H9 (cell line): ENCODE measurements around the gene CSTF3. TPM values are rescaled to one million over a fixed set of nuclear protein-coding genes. Genes with fewer than 3 reads are reported as not detected.

ENCODE experiments used
- DNase-seq: peaks from one replicate; pipeline ENCODE4 v3.0.0-alpha.2; 2017
- H2AFZ ChIP-seq: one replicate; pipeline ENCODE4 v1.6.1; 2013; ENCODE audit warnings: mild to moderate bottlenecking, low read length, control low read depth, moderate library complexity
- H2AK5ac ChIP-seq: 2 replicates; pipeline ENCODE4 v1.6.1; 2013; ENCODE audit warnings: low read length, control low read depth, mixed read lengths; ENCODE audit not compliant: insufficient read length
- H2BK120ac ChIP-seq: one replicate; pipeline ENCODE4 v1.6.1; 2013; ENCODE audit warnings: low read depth, mild to moderate bottlenecking, low read length, control low read depth, inconsistent platforms; ENCODE audit not compliant: poor library complexity, severe bottlenecking
- H2BK12ac ChIP-seq: 2 replicates; pipeline ENCODE4 v1.6.1; 2013; ENCODE audit warnings: low read length, control low read depth, mixed read lengths, low read depth; ENCODE audit not compliant: insufficient read length
- H2BK15ac ChIP-seq: 2 replicates; pipeline ENCODE4 v1.6.1; 2013; ENCODE audit warnings: low read depth, low read length, control low read depth
- H2BK20ac ChIP-seq: one replicate; pipeline ENCODE4 v1.6.1; 2013; ENCODE audit warnings: low read depth, mild to moderate bottlenecking, low read length, control low read depth, inconsistent platforms; ENCODE audit not compliant: poor library complexity, severe bottlenecking
- H2BK5ac ChIP-seq: 2 replicates; pipeline ENCODE4 v1.6.1; 2013; ENCODE audit warnings: low read length, control low read depth, mixed read lengths; ENCODE audit not compliant: insufficient read length
- H3K14ac ChIP-seq: 2 replicates; pipeline ENCODE4 v1.6.1; 2013; ENCODE audit warnings: low read length, control low read depth; ENCODE audit not compliant: insufficient read depth
- H3K18ac ChIP-seq: 2 replicates; pipeline ENCODE4 v1.6.1; 2013; ENCODE audit warnings: low read depth, mild to moderate bottlenecking, mixed read lengths, low read length, control low read depth; ENCODE audit not compliant: insufficient read length
- H3K23ac ChIP-seq: 2 replicates; pipeline ENCODE4 v1.6.1; 2013; ENCODE audit warnings: low read length, control low read depth, mixed read lengths, low read depth; ENCODE audit not compliant: insufficient read length
- H3K23me2 ChIP-seq: 2 replicates; pipeline ENCODE4 v1.6.1; 2013; ENCODE audit warnings: low read depth, mild to moderate bottlenecking, mixed read lengths, low read length, control low read depth; ENCODE audit not compliant: insufficient read length, poor library complexity, severe bottlenecking
- H3K27ac ChIP-seq: 2 replicates; pipeline ENCODE4 v1.5.1; 2013; ENCODE audit warnings: low read length, control low read depth, mixed read lengths, low read depth; ENCODE audit not compliant: insufficient read length
- H3K27me3 ChIP-seq: 2 replicates; pipeline ENCODE4 v1.6.1; 2013; ENCODE audit warnings: low read length, control low read depth, inconsistent platforms; ENCODE audit not compliant: insufficient read depth
- H3K4ac ChIP-seq: 2 replicates; pipeline ENCODE4 v1.6.1; 2013; ENCODE audit warnings: low read depth, mild to moderate bottlenecking, control low read depth, inconsistent platforms, low read length, moderate library complexity
- H3K4me1 ChIP-seq: 2 replicates; pipeline ENCODE4 v1.6.1; 2013; ENCODE audit warnings: low read length, control low read depth, inconsistent platforms; ENCODE audit not compliant: insufficient read depth
- H3K4me2 ChIP-seq: 2 replicates; pipeline ENCODE4 v1.6.1; 2013; ENCODE audit warnings: low read length, control low read depth, mixed read lengths; ENCODE audit not compliant: insufficient read length, insufficient read depth
- H3K56ac ChIP-seq: 2 replicates; pipeline ENCODE4 v1.6.1; 2013; ENCODE audit warnings: low read depth, mild to moderate bottlenecking, mixed read lengths, low read length, control low read depth; ENCODE audit not compliant: insufficient read length
- H3K79me1 ChIP-seq: 2 replicates; pipeline ENCODE4 v1.6.1; 2013; ENCODE audit warnings: low read depth, mild to moderate bottlenecking, moderate library complexity, low read length, control low read depth, inconsistent platforms; ENCODE audit not compliant: insufficient read depth, poor library complexity, severe bottlenecking
- H3K79me2 ChIP-seq: 2 replicates; pipeline ENCODE4 v1.6.1; 2013; ENCODE audit warnings: low read length, control low read depth, inconsistent platforms; ENCODE audit not compliant: insufficient read depth
- H3K9ac ChIP-seq: 2 replicates; pipeline ENCODE4 v1.6.1; 2013; ENCODE audit warnings: low read length, control low read depth, mixed read lengths; ENCODE audit not compliant: insufficient read length; ENCODE audit errors: extremely low read depth
- H3K9me3 ChIP-seq: one replicate; pipeline ENCODE4 v1.6.1; 2013; ENCODE audit warnings: low read depth, low read length, inconsistent platforms; ENCODE audit not compliant: control insufficient read depth
- H3T11ph ChIP-seq: one replicate; pipeline ENCODE4 v1.6.1; 2013; ENCODE audit warnings: mild to moderate bottlenecking, low read length, control low read depth, inconsistent platforms
- H4K20me1 ChIP-seq: one replicate; pipeline ENCODE4 v1.6.1; 2013; ENCODE audit not compliant: control insufficient read depth, insufficient read length, insufficient read depth
- H4K5ac ChIP-seq: 2 replicates; pipeline ENCODE4 v1.6.1; 2013; ENCODE audit warnings: low read depth, mild to moderate bottlenecking, mixed read lengths, low read length, control low read depth; ENCODE audit not compliant: insufficient read length
- H4K8ac ChIP-seq: replicated peaks from 2 replicates; pipeline ENCODE4 v1.6.1; 2013; ENCODE audit warnings: low read length, control low read depth, mixed read lengths, low read depth; ENCODE audit not compliant: insufficient read length
- H4K91ac ChIP-seq: 2 replicates; pipeline ENCODE4 v1.6.1; 2013; ENCODE audit warnings: low read depth, mild to moderate bottlenecking, moderate library complexity, mixed read lengths, low read length, control low read depth; ENCODE audit not compliant: insufficient read length
- H3K27ac Mint-ChIP-seq, 3 experiments: 2 replicates in 2 of 3; 3 replicates in 1 of 3; pipeline ENCODE4 v1.8.0; 2020 to 2021; ENCODE audit warnings: mixed read lengths in 3 of 3, mild to moderate bottlenecking in 1 of 3, moderate library complexity in 1 of 3
- H3K27me3 Mint-ChIP-seq: 2 replicates; pipeline ENCODE4 v1.8.0; 2021; ENCODE audit warnings: low read depth, mild to moderate bottlenecking, moderate library complexity, mixed read lengths
- H3K36me3 Mint-ChIP-seq, 3 experiments: 2 replicates in 2 of 3; 3 replicates in 1 of 3; pipeline ENCODE4 v1.8.0; 2020 to 2021; ENCODE audit warnings: low read depth in 3 of 3, mixed read lengths in 3 of 3; ENCODE audit not compliant: insufficient read depth in 1 of 3
- H3K4me1 Mint-ChIP-seq, 2 experiments: 2 replicates each; pipeline ENCODE4 v1.8.0; 2020; ENCODE audit warnings: mixed read lengths in 2 of 2
- H3K4me3 Mint-ChIP-seq, 2 experiments: 2 replicates in 1 of 2; 3 replicates in 1 of 2; pipeline ENCODE4 v1.8.0; 2020 to 2021; ENCODE audit warnings: mild to moderate bottlenecking in 2 of 2, mixed read lengths in 2 of 2, moderate library complexity in 1 of 2
- H3K9me3 Mint-ChIP-seq, 2 experiments: 2 replicates in 1 of 2; 3 replicates in 1 of 2; pipeline ENCODE4 v1.8.0; 2020; ENCODE audit warnings: mild to moderate bottlenecking in 2 of 2, mixed read lengths in 2 of 2, moderate library complexity in 1 of 2
- WGBS: extraction: QIAGEN DNeasy Blood & Tissue Kit; methylation state at CpG from one replicate; pipeline ENCODE4 v1.1.7; 2013; ENCODE audit warnings: missing lambda C conversion rate, low lambda C conversion rate, mixed read lengths; ENCODE audit not compliant: insufficient read length; ENCODE audit errors: extremely low coverage; 5-methylcytosine and 5-hydroxymethylcytosine counted together
- total RNA-seq: library from RNA; stranded (reverse); gene quantifications from 2 replicates; pipeline ENCODE4 v1.2.1, GENCODE V29; 2021
- TF ChIP-seq, protein P1 (sequence below): fragments of 200-600 bp; sonication (generic); conservative IDR thresholded peaks from 3 replicates; pipeline ENCODE4 v1.8.0; 2021; ENCODE audit warnings: antibody characterized with exemption, mild to moderate bottlenecking

Gene CSTF3
- total RNA-seq, 1 experiment from 2014 or later = 41.5 TPM

DNA sequence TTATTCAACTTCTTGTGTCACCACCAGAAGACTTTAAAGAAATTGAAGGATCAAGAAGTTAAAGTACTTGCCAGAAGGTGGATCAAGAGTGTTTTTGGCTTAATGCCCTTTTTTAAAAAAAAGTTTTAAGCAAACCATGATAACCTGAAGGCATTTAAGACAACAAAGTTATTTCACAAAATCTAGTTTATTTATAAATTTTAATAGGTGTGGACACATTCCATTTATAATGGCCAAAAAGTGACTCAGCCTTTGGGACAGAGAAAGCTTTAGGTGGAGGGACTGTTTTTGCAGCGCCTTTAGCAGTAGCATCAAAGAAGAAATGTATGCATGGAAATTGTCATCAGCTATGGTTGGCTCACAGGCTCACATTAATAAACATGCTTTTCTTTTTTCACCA is 104.0 kb downstream of the CSTF3 start:
- H2AFZ ChIP-seq = no peak overlapping the region
- no peak overlapping the region for H3K23ac ChIP-seq
- WGBS = no CpG with 5 or more reads among the region's 1 CpG
- no peak overlapping the region for H2BK120ac ChIP-seq
- no peaks in the 10 kb centered on the region for H3K23me2 ChIP-seq
- Mint-ChIP-seq H3K36me3 (peaks cover 14 to 49% (median 43%) of the 10 kb centered on the region in 3 experiments; a peak in 6 of 7 replicates), H3K4me3 (no peak overlapping the region), H3K27me3 (no peaks in the 10 kb centered on the region), H3K27ac (no peak overlapping the region), H3K4me1 (peaks cover 7 to 12% of the 10 kb centered on the region in 2 experiments), H3K9me3 (no peaks in the 10 kb centered on the region)
- H4K91ac ChIP-seq = no peak overlapping the region
- H2BK15ac ChIP-seq = no peak overlapping the region
- no peaks in the 10 kb centered on the region for H3K79me2 ChIP-seq
- H3K27me3 ChIP-seq = no peaks in the 10 kb centered on the region
- H3K79me1 ChIP-seq = no peaks in the 10 kb centered on the region
- no peaks in the 10 kb centered on the region for H4K20me1 ChIP-seq
- H4K8ac ChIP-seq = no peak overlapping the region
- no peak overlapping the region for H3K56ac ChIP-seq
- no peak overlapping the region for H4K5ac ChIP-seq
- H3K18ac ChIP-seq = no peak overlapping the region
- H3K4me1 ChIP-seq = no peaks in the 10 kb centered on the region; the same call in 1 of the 2 replicates
- no peaks in the 10 kb centered on the region for H3K9me3 ChIP-seq
- H3T11ph ChIP-seq = no peak overlapping the region
- no peak overlapping the region for H3K27ac ChIP-seq
- H2BK5ac ChIP-seq = no peak overlapping the region
- TF ChIP-seq, protein P1, sequence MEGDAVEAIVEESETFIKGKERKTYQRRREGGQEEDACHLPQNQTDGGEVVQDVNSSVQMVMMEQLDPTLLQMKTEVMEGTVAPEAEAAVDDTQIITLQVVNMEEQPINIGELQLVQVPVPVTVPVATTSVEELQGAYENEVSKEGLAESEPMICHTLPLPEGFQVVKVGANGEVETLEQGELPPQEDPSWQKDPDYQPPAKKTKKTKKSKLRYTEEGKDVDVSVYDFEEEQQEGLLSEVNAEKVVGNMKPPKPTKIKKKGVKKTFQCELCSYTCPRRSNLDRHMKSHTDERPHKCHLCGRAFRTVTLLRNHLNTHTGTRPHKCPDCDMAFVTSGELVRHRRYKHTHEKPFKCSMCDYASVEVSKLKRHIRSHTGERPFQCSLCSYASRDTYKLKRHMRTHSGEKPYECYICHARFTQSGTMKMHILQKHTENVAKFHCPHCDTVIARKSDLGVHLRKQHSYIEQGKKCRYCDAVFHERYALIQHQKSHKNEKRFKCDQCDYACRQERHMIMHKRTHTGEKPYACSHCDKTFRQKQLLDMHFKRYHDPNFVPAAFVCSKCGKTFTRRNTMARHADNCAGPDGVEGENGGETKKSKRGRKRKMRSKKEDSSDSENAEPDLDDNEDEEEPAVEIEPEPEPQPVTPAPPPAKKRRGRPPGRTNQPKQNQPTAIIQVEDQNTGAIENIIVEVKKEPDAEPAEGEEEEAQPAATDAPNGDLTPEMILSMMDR = no peak
- no peak overlapping the region for H3K9ac ChIP-seq
- H3K4me2 ChIP-seq = no peak overlapping the region
- no peak overlapping the region for H3K4ac ChIP-seq
- no peak overlapping the region for H3K14ac ChIP-seq
- H2AK5ac ChIP-seq = no peak overlapping the region
- no peak for DNase-seq
- no peak overlapping the region for H2BK12ac ChIP-seq
- no peak overlapping the region for H2BK20ac ChIP-seq
